Germinal center (tissue), 1 donor: ENCODE results near the gene DHX38.

Experiments used
- DNase-seq: peaks from one replicate; pipeline ENCODE4 v3.0.0; 2012; ENCODE audit warnings: mixed read lengths, low spot score

Gene DHX38

GRCh38 chr16:72083778-72084404 is 9.8 kb upstream of the DHX38 start:
- DNase-seq: no peak

DNA sequence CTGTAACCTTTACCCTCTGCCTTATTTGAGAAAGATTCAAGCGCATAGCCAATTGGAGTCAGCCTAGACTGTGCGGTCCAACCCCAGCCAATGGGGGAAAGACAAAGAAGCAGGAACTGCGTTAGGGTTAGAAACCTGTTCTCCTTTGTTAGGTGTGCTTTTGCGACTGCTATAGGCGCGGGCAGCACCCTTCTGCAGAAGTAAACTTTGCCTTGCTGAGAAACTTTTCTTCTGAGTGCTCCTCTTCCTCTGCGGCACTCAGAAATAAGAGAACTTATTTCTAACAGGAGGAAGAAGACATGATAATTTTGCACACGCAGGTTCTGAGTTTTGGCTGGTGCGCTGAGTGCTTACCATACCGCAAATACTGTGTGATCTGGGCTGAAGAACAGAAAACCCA is 9.2 kb upstream of the DHX38 start:
- DNase-seq: no peak

DNA sequence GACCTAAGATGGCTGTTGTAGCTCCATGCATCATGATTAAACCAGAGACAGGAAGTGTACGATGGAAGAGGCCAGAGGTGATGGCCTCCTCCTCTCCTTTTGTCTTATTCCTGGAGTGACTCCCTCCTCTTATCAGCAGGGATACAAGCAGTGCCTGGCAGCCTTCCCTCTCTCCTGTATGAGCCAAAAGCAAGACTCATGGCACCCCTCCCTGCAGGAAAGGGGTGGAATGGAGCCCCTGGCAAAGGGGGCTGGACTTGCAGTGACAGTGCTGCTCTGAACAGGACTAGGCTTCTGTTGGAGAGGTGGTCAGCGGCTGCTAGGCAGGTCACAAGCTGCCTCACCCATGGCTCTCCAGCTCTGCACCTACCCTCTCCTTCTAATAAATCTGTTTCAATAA is 8.6 kb upstream of the DHX38 start:
- DNase-seq: no peak

- no peak for DNase-seq
Measured at GRCh38 chr16:72091217-72091616, 2.4 kb upstream of the DHX38 start.

DNA sequence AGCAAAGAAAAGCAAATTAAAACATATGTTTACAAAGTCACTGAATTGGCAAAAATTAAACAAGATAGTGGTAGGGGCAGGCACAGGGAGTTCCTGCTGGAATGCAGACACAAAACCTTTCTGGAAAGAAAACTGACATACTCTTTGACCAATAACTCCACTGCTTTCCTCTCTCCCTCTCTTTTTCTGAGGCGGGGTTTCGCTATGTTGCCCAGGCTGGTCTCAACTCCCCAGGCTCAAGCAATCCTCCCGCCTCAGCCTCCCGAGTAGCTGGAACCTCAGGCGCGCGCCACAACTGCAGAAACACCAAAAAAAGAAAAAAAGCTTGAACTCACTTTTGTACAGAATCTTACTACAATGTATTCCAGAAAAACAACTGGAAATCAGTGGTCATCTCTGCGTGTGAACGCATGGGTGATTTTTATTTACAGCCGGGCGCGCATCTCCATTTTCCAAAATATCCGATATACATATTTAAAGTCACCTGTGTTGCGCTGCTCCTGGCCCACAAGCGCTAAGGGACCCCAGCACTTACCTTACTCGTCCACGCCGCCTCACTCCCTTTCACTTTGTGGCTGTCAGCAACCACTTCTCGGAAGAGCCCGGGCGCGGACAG is 707 bp upstream of the DHX38 start:
- no peak for DNase-seq

DNA sequence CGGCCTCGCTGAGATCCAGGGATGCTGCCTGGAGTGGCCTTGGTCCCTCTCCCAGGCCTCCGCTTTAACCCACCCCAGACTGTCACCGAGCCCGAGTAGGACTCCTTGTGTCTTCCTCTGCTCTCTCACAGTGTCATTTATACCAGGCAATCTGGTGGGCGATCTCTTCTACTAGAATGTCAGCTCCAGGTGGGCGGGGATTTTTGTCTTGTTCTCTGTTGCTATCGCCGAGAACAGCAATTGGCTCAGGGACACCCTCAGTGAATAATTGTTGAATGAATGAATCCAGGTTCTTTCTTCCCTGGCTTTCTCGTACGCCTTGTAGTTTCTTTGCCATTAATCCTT is 591 bp downstream of the DHX38 start:
- DNase-seq: no peak

DNA sequence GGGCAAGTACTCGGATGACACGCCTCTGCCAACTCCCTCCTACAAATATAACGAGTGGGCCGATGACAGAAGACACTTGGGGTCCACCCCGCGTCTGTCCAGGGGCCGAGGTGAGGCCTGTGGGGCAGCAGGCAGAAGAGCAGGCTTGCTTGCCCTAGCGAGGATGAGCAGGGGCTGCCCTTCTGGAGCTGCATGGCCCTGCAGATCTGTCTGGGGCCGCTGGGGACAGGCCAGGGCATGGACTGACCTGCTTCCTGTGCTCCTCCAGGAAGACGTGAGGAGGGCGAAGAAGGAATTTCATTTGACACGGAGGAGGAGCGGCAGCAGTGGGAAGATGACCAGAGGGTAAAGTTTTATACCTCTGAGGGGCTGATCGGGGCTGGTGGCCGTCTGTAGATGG is 5.3 kb downstream of the DHX38 start:
- DNase-seq: no peak

GRCh38 chr16:72099377-72099818 is 5.8 kb downstream of the DHX38 start:
- DNase-seq: peak; percentile 79

DNA sequence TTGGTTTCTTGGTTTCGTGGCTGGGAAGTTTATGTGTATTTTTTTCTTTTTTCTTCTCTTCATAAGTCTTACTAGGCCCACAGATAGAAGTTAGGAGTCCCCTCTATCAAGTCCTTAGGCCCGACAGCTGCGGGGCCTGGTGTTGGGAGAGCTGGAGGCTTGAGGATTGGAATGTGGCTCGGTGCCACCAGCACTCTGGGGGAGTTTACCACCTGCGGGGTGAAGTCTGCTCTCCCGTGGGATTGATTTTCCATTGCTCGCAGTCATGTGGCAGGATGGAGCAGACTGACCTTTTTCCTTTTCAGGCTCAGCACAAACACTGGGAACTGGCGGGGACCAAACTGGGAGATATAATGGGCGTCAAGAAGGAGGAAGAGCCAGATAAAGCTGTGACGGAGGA is 7.5 kb downstream of the DHX38 start:
- no peak for DNase-seq

GRCh38 chr16:72104905-72105304 is 11.3 kb downstream of the DHX38 start:
- DNase-seq: no peak

- no peak for DNase-seq
Measured at GRCh38 chr16:72105978-72106377, 12.3 kb downstream of the DHX38 start.

DNA sequence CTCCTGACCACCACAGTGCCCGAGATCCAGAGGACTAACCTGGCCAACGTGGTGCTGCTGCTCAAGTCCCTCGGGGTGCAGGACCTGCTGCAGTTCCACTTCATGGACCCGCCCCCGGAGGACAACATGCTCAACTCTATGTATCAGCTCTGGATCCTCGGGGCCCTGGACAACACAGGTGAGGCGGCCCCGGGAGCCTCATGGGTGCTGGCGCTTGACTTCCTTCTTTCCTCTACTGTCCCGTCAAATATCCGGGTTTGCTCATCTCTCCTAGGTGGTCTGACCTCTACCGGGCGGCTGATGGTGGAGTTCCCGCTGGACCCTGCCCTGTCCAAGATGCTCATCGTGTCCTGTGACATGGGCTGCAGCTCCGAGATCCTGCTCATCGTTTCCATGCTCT is 13.7 kb downstream of the DHX38 start:
- no peak for DNase-seq

DNA sequence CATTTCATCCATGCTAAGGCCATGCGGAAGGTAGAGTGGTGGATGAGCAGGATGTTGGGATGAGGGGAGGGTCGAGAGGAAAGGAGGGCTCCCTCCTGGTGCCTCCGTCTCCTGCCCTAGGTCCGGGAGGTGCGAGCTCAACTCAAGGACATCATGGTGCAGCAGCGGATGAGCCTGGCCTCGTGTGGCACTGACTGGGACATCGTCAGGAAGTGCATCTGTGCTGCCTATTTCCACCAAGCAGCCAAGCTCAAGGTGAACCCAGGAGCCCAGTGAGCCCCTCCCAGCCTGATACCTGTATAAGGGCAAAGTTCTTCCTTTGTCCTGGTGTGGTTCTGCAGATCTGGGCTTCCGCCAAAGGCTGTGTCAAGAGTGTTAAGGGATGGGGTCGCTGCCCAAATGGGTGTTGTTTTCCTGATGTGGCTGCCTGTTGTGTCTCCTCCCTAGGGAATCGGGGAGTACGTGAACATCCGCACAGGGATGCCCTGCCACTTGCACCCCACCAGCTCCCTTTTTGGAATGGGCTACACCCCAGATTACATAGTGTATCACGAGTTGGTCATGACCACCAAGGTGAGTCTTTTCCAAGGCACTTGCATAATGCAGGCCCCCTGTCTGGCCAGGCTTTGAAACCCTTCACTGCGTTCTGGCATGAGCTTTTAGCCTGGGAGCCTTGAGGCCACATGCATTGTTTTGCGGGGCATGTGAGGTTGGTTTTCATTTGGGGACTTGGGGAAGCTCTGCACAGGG is 14.9 kb downstream of the DHX38 start:
- DNase-seq: no peak

- no peak for DNase-seq
Measured at GRCh38 chr16:72109300-72109699, 15.7 kb downstream of the DHX38 start.

DNA sequence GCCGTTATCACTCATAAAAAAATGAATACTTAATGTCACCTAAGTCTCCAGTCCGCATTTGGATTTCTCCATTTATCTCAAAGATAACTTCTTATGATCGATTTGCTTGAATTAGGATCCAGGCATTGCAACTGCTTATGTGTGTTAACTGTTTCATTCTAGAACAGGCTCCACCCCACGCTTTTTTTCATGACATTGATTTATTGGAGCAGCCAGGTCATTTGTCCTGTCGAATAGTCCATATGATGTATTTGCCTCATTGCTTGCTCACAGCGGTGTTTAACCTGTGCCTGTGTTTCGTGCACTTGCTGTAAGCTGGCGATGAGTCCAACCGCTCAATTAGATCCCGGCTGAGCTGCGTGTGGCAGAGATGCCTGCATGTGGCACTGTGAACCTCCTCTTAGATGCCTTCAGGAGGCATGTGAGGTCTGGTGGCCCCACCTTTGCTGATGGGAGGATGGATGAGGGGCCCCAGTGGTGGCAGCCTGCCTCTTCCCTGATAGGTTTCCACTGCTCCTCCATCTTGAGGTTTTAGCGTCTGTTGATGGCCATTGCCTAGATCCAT is 16.4 kb downstream of the DHX38 start:
- no peak for DNase-seq

DNA sequence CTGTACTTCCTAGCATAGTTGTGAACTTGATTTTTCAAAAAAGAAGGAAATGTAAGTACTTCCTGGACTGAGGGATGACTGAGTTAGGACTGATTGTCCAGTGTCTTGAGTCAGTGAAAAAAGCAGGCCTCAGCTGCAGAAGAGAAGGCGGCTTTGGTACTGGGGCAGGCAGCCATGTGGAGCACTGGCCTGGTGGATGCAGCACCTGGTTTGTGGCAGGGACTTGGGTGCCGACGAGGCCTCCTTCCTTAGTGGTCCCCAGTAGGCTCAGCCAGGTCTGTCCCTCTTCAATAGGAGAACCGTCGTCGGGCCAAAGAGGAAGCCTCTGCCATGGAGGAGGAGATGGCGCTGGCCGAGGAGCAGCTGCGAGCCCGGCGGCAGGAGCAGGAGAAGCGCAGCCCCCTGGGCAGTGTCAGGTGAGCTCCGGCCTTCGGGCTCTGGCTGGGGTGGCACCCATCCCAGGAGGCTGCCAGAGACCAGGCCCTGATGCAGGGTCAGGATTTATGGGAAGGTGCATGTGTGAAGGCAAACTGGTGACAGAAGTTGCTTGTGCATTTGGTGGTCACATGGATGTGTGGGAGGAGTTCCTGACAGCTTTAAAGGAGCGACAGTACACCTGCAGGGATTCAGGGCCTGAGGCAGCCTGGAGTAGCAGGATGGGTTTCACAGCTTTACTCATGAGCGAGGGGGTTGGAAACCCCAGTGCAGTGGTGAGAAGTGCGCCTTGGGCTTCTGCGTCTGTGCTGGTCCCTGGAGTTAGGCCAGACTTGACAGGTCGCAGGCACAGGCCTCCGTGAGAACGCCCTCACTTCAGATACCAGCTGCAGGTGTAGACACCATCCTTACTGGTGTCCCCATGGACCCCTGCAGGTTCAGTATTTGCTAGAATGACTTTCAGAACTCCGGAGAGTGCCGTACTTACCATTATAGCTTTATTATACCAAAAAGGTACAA is 17.3 kb downstream of the DHX38 start:
- DNase-seq: no peak

DNA sequence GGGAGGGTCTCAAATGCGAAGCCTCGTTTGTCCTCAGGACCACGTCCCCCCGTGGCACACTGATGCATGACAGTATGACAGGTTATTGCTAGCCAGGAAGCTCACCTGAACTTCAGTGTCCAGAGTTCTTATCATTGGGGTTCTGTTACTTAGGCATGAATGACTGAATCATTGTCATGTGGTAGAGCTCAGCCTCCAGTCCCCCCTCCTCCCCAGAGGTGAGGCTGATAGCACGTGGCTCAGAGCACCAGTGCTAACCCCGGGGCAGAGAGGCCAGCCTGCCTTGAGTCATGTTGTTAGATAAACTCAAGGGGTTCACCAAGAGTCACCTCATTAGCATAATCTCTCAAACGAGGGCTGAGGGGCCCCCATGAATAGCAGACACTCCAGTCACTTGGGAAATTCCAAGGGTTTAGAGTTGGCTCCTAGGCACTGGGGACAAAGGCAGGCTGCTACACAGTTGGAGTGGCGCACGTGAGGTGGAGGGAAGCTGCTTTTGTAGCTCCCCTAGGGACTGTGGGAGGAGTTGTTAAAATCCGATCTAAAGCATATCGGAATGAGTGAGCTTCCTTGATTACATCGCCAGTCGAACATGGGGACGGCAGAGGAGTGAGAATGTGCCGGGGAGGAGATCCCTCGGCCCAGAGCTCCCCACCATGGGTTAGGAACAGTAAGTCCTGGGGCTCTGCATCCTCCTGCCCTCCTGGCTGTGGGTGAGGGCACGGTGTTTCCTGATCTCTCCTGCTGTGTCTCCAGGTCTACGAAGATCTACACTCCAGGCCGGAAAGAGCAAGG is 18.2 kb downstream of the DHX38 start:
- DNase-seq: no peak

DNA sequence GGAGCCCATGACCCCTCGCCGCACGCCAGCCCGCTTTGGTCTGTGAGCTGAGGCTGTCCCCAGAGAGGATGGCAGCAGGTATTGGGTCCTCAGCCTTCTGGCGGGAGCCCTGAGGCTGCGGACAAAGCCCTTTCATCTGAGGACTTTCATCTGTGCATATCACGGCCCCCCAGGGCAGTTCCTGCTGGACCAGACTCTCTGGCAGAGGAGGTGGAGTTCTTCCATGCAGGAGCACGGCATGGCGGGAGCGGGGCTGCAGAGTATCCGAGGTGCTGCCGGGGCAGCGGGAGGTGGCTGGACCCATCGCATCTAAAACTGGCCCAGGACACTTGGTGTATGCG is 18.8 kb downstream of the DHX38 start:
- no peak for DNase-seq

GRCh38 chr16:72112906-72113615 is 19.4 kb downstream of the DHX38 start:
- DNase-seq: no peak

- DNase-seq: no peak
Measured at GRCh38 chr16:72113616-72113945, 19.9 kb downstream of the DHX38 start.

GRCh38 chr16:72120026-72120425 is 26.4 kb downstream of the DHX38 start:
- no peak for DNase-seq
